Measurements from ENCODE around the gene MRPS2. TPM values are rescaled to one million over a fixed set of nuclear protein-coding genes. Genes with fewer than 3 reads are reported as not detected.

The MRPS2 gene
- total and polyA plus RNA-seq, 9 of the 15 experiments (the other 6 are each of a cell fraction or from before 2014, with no cell fraction given), result 8.0 to 167 (median 81.3) TPM

GRCh38 chr9:135461936-135462335, 38.5 kb upstream of the MRPS2 start:
- Histone ChIP-seq H3K4me3 (no peak overlapping the region), H3K9me1 (ENCODE audit: control insufficient read depth, insufficient read depth, low read length) (peaks cover 4% of the 10 kb centered on the region), H3K9ac (ENCODE audit: insufficient read depth in 1 of 2, low read depth in 2 of 2, low read length in 2 of 2) (no peak overlapping the region), H3K4me1 (replicated peaks in 1 of 2; ENCODE audit: control insufficient read depth in 2 of 2, insufficient read depth in 2 of 2, low read length in 2 of 2) (peaks cover 9 to 21% of the 10 kb centered on the region in 2 experiments; a peak in 3 of 5 replicates), H3K9me3 (replicated peaks; ENCODE audit: control insufficient read depth, insufficient read depth, low read depth, low read length) (no peaks in the 10 kb centered on the region), H4K20me1 (replicated peaks; ENCODE audit: control insufficient read depth, insufficient read depth, low read length) (no peaks in the 10 kb centered on the region), H2AFZ (ENCODE audit: low read depth, low read length) (no peak overlapping the region), H3K36me3 (ENCODE audit: control insufficient read depth, insufficient read depth, low read length) (no peaks in the 10 kb centered on the region), H3K4me2 (ENCODE audit: insufficient read depth, low read length) (no peak overlapping the region), H3K27me3 (ENCODE audit: control insufficient read depth in 2 of 2, insufficient read depth in 2 of 2, low read length in 2 of 2) (no peaks in the 10 kb centered on the region), H3K27ac (ENCODE audit: extremely low read depth, low read depth, low read length) (no peak overlapping the region), H3K79me2 (ENCODE audit: control insufficient read depth, insufficient read depth, low read length) (no peaks in the 10 kb centered on the region)
- in situ Hi-C loops (cut with MboI) (no loop called here), intact Hi-C loops (cut with micrococcal nuclease) (no loop called here)
- DNase-seq (ENCODE audit: extremely low read depth in 1 of 4, low spot score in 3 of 4) (no peak), FAIRE-seq (no peak), ATAC-seq (no peak)
- ChIA-PET CTCF (ENCODE audit: low intra/inter-chr PET ratio) (no interaction called here), POLR2A (no interaction called here)
- WGBS (ENCODE audit: insufficient coverage, low coverage, missing lambda C conversion rate), result 88% methylated on average over 10 of the region's 11 CpGs
- no TSS peak for BruUV-seq (replicated peaks)
- no peak for TF ChIP-seq ZNF140 (CRISPR knock-in tag; IDR thresholded peaks at IDR 0.05)
- no peak for TF ChIP-seq RFX1 (IDR thresholded peaks at IDR 0.05)
- no peak for TF ChIP-seq HCFC1 (IDR thresholded peaks at IDR 0.05; ENCODE audit: low read depth, low read length)
- TF ChIP-seq ZNF551 (CRISPR knock-in tag; IDR thresholded peaks at IDR 0.05), result no peak
- TF ChIP-seq ESRRA (IDR thresholded peaks at IDR 0.05; ENCODE audit: borderline replicate concordance, low read depth), result no peak
- no peak for TF ChIP-seq ZNF592 (IDR thresholded peaks at IDR 0.05)
- no peak for TF ChIP-seq RAD21 (CRISPR knock-in tag; conservative IDR thresholded peaks at IDR 0.05 in 1 of 2, IDR thresholded peaks at IDR 0.05 in 1 of 2)
- TF ChIP-seq SMAD4 (CRISPR knock-in tag; conservative IDR thresholded peaks at IDR 0.05), result no peak
- TF ChIP-seq, protein P1, sequence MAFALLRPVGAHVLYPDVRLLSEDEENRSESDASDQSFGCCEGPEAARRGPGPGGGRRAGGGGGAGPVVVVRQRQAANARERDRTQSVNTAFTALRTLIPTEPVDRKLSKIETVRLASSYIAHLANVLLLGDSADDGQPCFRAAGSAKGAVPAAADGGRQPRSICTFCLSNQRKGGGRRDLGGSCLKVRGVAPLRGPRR (CRISPR knock-in tag; IDR thresholded peaks at IDR 0.05), result no peak
- no peak for TF ChIP-seq DMBX1 (CRISPR knock-in tag; IDR thresholded peaks at IDR 0.05; ENCODE audit: borderline replicate concordance)
- no peak for TF ChIP-seq ZBTB34 (CRISPR knock-in tag; IDR thresholded peaks at IDR 0.05)
- TF ChIP-seq ARID1B (IDR thresholded peaks at IDR 0.05), result no peak
- no peak for TF ChIP-seq HEY1 (CRISPR knock-in tag; IDR thresholded peaks at IDR 0.05; ENCODE audit: borderline replicate concordance)
- no peak for TF ChIP-seq POLR2AphosphoS2 (IDR thresholded peaks at IDR 0.05; ENCODE audit: low read length)
- TF ChIP-seq MAFK (IDR thresholded peaks at IDR 0.05; ENCODE audit: low read length), result no peak
- TF ChIP-seq FOXJ2 (tag; IDR thresholded peaks at IDR 0.05), result no peak
- no peak for TF ChIP-seq ZNF75A (CRISPR knock-in tag; IDR thresholded peaks at IDR 0.05)
- no peak for TF ChIP-seq ADNP (tag; IDR thresholded peaks at IDR 0.05)
